Sciatic nerve (tissue), 2 donors: Measurements from ENCODE around the gene TACC3. TPM values are rescaled to one million over a fixed set of nuclear protein-coding genes. Genes with fewer than 3 reads are reported as not detected.

ENCODE experiments used
- ATAC-seq: fragments of 200-7000 bp; cut with Tn5 transposase; one replicate; pipeline ENCODE4 v1.9.1; 2020; ENCODE audit warnings: mild to moderate bottlenecking, moderate library complexity
- DNase-seq: peaks from one replicate; pipeline ENCODE4 v3.0.0-alpha.2; 2020; ENCODE audit warnings: low spot score
- intact Hi-C: fragments of 100-400 bp; cut with DNase I; formaldehyde crosslinking; loops from one replicate; pipeline ENCODE4 v1.14.2; 2022
- total RNA-seq: library from RNA; stranded (reverse); fragmentation: NEBNext Ultra II Directional; extraction: Animal tissue kit (Norgen Biotek cat#: 25700); gene quantifications from one replicate; pipeline ENCODE4 v1.2.1, GENCODE V29; 2021
- donor health status: DM: no; HTN: no; CAD: no.
- donor health status: DM: no; HTN: no; CAD: no.

The TACC3 gene
- total RNA-seq, 1 donor from 2014 or later: 9.9 TPM

- ATAC-seq: no peak
- no peak for DNase-seq
- intact Hi-C loops: no loop called here
Measured at GRCh38 chr4:1738410-1738809, 17.1 kb downstream of the TACC3 start.

- intact Hi-C loops: no loop called here
- no peak for ATAC-seq
- no peak for DNase-seq
Measured at GRCh38 chr4:1739358-1739757, 18.0 kb downstream of the TACC3 start.

- no peak for ATAC-seq
- no peak for DNase-seq
- intact Hi-C loops: no loop called here
Measured at GRCh38 chr4:1740021-1740545, 18.8 kb downstream of the TACC3 start.

GRCh38 chr4:1741208-1741607, 19.9 kb downstream of the TACC3 start:
- intact Hi-C loops: no loop called here
- no peak for ATAC-seq
- DNase-seq: no peak

GRCh38 chr4:1743551-1743950, 22.2 kb downstream of the TACC3 start:
- ATAC-seq: no peak
- no peak for DNase-seq
- intact Hi-C loops: no loop called here

- ATAC-seq: no peak
- intact Hi-C loops: no loop called here
Measured at GRCh38 chr4:1743975-1744374, 22.7 kb downstream of the TACC3 start.

GRCh38 chr4:1744552-1744951, 23.2 kb downstream of the TACC3 start:
- DNase-seq (no peak), ATAC-seq (no peak)
- intact Hi-C loops: no loop called here

More at GRCh38 chr4:1743975-1744374, 22.7 kb downstream of the TACC3 start:
- no peak for DNase-seq

GRCh38 chr4:1745165-1745564, 23.8 kb downstream of the TACC3 start:
- ATAC-seq (no peak), DNase-seq (no peak)
- intact Hi-C loops: loop anchor here (5.0 kb wide), 1 partner anchor 157 kb away; no protein-coding TSS in a partner anchor

- intact Hi-C loops: loop anchor here (5.0 kb wide), 1 partner anchor 157 kb away; no protein-coding TSS in a partner anchor
Measured at GRCh38 chr4:1745697-1746096, 24.4 kb downstream of the TACC3 start.

GRCh38 chr4:1746265-1746691, 25.0 kb downstream of the TACC3 start:
- ATAC-seq (peak; percentile 55), DNase-seq (peak; percentile 84)
- intact Hi-C loops: loop anchor here (5.0 kb wide), 1 partner anchor 156 kb away; no protein-coding TSS in a partner anchor

More at GRCh38 chr4:1745697-1746096, 24.4 kb downstream of the TACC3 start:
- ATAC-seq: no peak
- DNase-seq: no peak

GRCh38 chr4:1746919-1747602, 25.7 kb downstream of the TACC3 start:
- ATAC-seq (no peak), DNase-seq (no peak)
- intact Hi-C loops: loop anchor here (5.0 kb wide), 1 partner anchor 155 kb away; no protein-coding TSS in a partner anchor

- no peak for ATAC-seq
- intact Hi-C loops: loop anchor here (5.0 kb wide), 1 partner anchor 155 kb away; no protein-coding TSS in a partner anchor
- no peak for DNase-seq
Measured at GRCh38 chr4:1747603-1747967, 26.3 kb downstream of the TACC3 start.

- intact Hi-C loops: loop anchor here (5.0 kb wide), 1 partner anchor 154 kb away; no protein-coding TSS in a partner anchor
- ATAC-seq (peak; percentile 38), DNase-seq (peak; percentile 83)
Measured at GRCh38 chr4:1748465-1748995, 27.2 kb downstream of the TACC3 start.

GRCh38 chr4:1749370-1749769, 28.0 kb downstream of the TACC3 start:
- intact Hi-C loops: loop anchor here (5.0 kb wide), 1 partner anchor 153 kb away; no protein-coding TSS in a partner anchor
- no peak for ATAC-seq
- DNase-seq: no peak

GRCh38 chr4:1749826-1750225, 28.5 kb downstream of the TACC3 start:
- ATAC-seq (no peak), DNase-seq (no peak)
- intact Hi-C loops: loop anchor here (5.0 kb wide), 2 partner anchors 57 to 152 kb away; no protein-coding TSS in a partner anchor

- intact Hi-C loops: loop anchor here (5.0 kb wide), 1 partner anchor 57 kb away; no protein-coding TSS in a partner anchor
- no peak for ATAC-seq
- no peak for DNase-seq
Measured at GRCh38 chr4:1750381-1751154, 29.2 kb downstream of the TACC3 start.

GRCh38 chr4:1751155-1751918, 30.0 kb downstream of the TACC3 start:
- no peak for DNase-seq
- intact Hi-C loops: loop anchor here (5.0 kb wide), 1 partner anchor 56 kb away; no protein-coding TSS in a partner anchor
- no peak for ATAC-seq

GRCh38 chr4:1751919-1752283, 30.6 kb downstream of the TACC3 start:
- intact Hi-C loops: loop anchor here (5.0 kb wide), 1 partner anchor 55 kb away; no protein-coding TSS in a partner anchor
- peak; percentile 7 for ATAC-seq
- no peak for DNase-seq
